Parathyroid adenoma (tissue), 2 donors: ENCODE measurements around the gene RNASEH2C.
"Not testable (repeated sequence)": the region's sequence is repeated elsewhere in the genome, so short reads cannot be mapped to it uniquely, and the experiment has no call there.

Experiments
- H2AFZ ChIP-seq: fragments of 300-600 bp; sonication (generic); one replicate; pipeline ENCODE4 v1.7.0; 2017; ENCODE audit warnings: antibody characterized with exemption, mild to moderate bottlenecking
- H3K27ac ChIP-seq: fragments of 300-600 bp; sonication (generic); one replicate; pipeline ENCODE4 v1.7.0; 2017
- H3K27me3 ChIP-seq: fragments of 300-600 bp; sonication (generic); one replicate; pipeline ENCODE4 v1.7.0; 2017; ENCODE audit warnings: low read length; ENCODE audit not compliant: control insufficient read depth, insufficient read depth
- H3K36me3 ChIP-seq: fragments of 300-600 bp; sonication (generic); one replicate; pipeline ENCODE4 v1.7.0; 2017; ENCODE audit warnings: low read length; ENCODE audit not compliant: control insufficient read depth, insufficient read depth
- H3K4me1 ChIP-seq: fragments of 300-600 bp; sonication (generic); one replicate; pipeline ENCODE4 v1.7.0; 2017; ENCODE audit warnings: control low read depth
- H3K4me2 ChIP-seq: fragments of 300-600 bp; sonication (generic); one replicate; pipeline ENCODE4 v1.7.0; 2017; ENCODE audit warnings: low read length
- H3K4me3 ChIP-seq: fragments of 300-600 bp; sonication (generic); one replicate; pipeline ENCODE4 v1.7.0; 2017; ENCODE audit warnings: low read depth, low read length
- H3K79me2 ChIP-seq: fragments of 300-600 bp; sonication (generic); one replicate; pipeline ENCODE4 v1.7.0; 2017; ENCODE audit warnings: control low read depth
- H3K9ac ChIP-seq: fragments of 300-600 bp; sonication (generic); one replicate; pipeline ENCODE4 v1.7.0; 2017; ENCODE audit warnings: mild to moderate bottlenecking
- H3K9me3 ChIP-seq: fragments of 300-600 bp; sonication (generic); one replicate; pipeline ENCODE4 v1.7.0; 2017; ENCODE audit warnings: low read length; ENCODE audit not compliant: control insufficient read depth
- TF ChIP-seq, protein P1 (sequence below): fragments of 300-600 bp; sonication (generic); IDR thresholded peaks from one replicate; pipeline ENCODE4 v1.7.0; 2017; ENCODE audit warnings: antibody characterized with exemption, mild to moderate bottlenecking
- donor health status: primary hyperparathyroidism.

RNASEH2C gene

DNA sequence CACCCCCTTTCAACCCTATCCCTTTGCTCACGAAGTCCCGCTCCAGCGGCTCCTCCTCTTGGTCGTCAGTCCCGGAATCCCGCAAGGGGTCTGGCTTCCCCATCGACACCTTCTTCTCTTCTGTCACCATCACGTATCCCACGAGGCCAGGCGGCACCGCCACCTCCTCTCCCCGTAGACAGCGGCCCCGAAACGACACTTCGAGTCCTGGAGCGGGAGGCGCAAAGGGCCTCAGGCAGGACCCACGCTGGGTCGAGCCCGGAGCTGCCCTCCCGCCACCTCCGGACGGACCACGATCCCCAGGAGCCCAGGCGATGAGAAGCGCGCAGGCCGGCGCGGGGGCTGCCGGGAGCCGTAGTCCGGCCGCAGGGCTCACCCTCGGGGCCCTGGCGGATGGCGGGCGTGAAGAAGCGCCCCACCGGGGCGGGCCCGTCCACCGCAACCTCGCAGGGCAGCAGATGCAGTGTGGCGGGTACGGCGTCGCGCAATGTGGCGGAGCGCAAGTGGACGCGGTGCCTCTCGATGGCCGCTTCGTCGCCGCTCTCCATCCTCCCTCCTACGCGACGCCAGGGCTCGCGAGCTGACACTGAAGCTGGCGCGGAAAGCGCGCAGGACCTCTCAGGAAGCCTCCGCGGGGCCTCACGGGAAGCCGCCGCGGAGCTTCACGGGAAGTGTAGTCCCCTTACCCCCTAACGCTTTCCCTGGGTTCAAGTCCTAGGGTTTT is at the start of gene RNASEH2C:
TSS of gene RNASEH2C (minus strand) at position 588 of the 724 bp plus-strand sequence. CDS start at position 548, 40 bp downstream.
- Histone ChIP-seq H3K4me3 (peak within 1 kb of the TSS; percentile 63), H3K27ac (peak within 1 kb of the TSS; percentile 69), H3K27me3 (no peaks in the 10 kb centered on the region), H2AFZ (peak within 1 kb of the TSS; percentile 84), H3K9me3 (no peaks in the 10 kb centered on the region), H3K79me2 (no peaks in the 10 kb centered on the region), H3K4me1 (no peaks in the 10 kb centered on the region), H3K4me2 (peak within 1 kb of the TSS; percentile 75), H3K36me3 (no peaks in the 10 kb centered on the region), H3K9ac (peak within 1 kb of the TSS; percentile 46)
- TF ChIP-seq, protein P1, sequence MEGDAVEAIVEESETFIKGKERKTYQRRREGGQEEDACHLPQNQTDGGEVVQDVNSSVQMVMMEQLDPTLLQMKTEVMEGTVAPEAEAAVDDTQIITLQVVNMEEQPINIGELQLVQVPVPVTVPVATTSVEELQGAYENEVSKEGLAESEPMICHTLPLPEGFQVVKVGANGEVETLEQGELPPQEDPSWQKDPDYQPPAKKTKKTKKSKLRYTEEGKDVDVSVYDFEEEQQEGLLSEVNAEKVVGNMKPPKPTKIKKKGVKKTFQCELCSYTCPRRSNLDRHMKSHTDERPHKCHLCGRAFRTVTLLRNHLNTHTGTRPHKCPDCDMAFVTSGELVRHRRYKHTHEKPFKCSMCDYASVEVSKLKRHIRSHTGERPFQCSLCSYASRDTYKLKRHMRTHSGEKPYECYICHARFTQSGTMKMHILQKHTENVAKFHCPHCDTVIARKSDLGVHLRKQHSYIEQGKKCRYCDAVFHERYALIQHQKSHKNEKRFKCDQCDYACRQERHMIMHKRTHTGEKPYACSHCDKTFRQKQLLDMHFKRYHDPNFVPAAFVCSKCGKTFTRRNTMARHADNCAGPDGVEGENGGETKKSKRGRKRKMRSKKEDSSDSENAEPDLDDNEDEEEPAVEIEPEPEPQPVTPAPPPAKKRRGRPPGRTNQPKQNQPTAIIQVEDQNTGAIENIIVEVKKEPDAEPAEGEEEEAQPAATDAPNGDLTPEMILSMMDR = no peak

- H3K9me3 ChIP-seq, H3K4me3 ChIP-seq, H3K4me2 ChIP-seq, H3K36me3 ChIP-seq, H3K79me2 ChIP-seq, H3K27ac ChIP-seq, H2AFZ ChIP-seq, H3K9ac ChIP-seq, H3K4me1 ChIP-seq, H3K27me3 ChIP-seq: not testable (repeated sequence)
These were observed 47.2 kb upstream of the RNASEH2C start for GRCh38 chr11:65767806-65768205.

DNA sequence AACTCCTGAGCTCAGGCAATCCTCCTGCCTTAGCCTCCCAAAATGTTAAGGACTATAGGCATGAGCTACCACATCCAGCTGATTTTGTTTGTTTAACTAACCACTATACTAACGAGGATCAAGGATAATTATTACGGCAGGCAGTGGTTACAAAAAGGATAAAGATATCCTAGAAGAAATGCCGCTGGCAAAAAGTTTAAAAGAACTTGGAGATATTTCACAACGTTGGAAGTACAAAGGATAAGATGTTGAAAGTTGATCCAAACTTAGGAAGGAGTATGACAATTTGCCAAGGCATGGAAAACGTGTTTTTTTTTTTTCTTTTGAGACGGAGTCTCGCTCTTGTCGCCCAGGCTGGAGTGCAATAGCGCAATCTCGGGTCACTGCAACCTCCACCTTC is 46.8 kb upstream of the RNASEH2C start:
- H3K9ac ChIP-seq = no peak overlapping the region
- no peak overlapping the region for H2AFZ ChIP-seq
- no peak overlapping the region for H3K4me3 ChIP-seq
- H3K27me3 ChIP-seq = no peaks in the 10 kb centered on the region
- H3K79me2 ChIP-seq = no peaks in the 10 kb centered on the region
- TF ChIP-seq, protein P1 = no peak
- no peaks in the 10 kb centered on the region for H3K36me3 ChIP-seq
- no peaks in the 10 kb centered on the region for H3K9me3 ChIP-seq
- no peak overlapping the region for H3K4me2 ChIP-seq
- no peak overlapping the region for H3K27ac ChIP-seq
- no peaks in the 10 kb centered on the region for H3K4me1 ChIP-seq

DNA sequence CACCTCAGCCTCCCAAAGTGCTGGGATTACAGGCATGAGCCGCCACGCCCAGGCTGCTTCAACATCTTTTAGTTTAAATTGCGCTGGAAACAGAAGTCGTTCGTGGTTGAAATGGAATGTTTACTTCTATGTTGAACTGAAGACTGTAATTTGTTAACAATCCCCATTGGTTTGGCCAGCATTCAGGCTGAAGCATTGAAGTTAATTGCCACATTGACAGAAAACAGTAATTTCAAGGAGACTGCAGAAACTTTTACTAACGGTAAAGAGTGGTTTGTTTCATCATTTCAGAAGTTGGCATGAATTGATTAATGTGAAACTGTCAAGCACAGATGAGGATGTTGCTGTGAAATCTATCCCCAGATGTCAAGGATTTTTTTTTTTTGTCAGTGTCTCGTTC is 45.9 kb upstream of the RNASEH2C start:
- H3K4me2 ChIP-seq = no peak overlapping the region
- no peaks in the 10 kb centered on the region for H3K79me2 ChIP-seq
- H3K9me3 ChIP-seq = no peaks in the 10 kb centered on the region
- H3K4me1 ChIP-seq = no peaks in the 10 kb centered on the region
- H3K27ac ChIP-seq = no peak overlapping the region
- H3K36me3 ChIP-seq = no peaks in the 10 kb centered on the region
- no peak overlapping the region for H3K9ac ChIP-seq
- TF ChIP-seq, protein P1 = no peak
- no peaks in the 10 kb centered on the region for H3K27me3 ChIP-seq
- no peak overlapping the region for H2AFZ ChIP-seq
- H3K4me3 ChIP-seq = no peak overlapping the region

- Histone ChIP-seq H3K79me2 (no peaks in the 10 kb centered on the region), H3K27ac (no peak overlapping the region), H3K9me3 (no peaks in the 10 kb centered on the region), H3K27me3 (no peaks in the 10 kb centered on the region), H3K4me2 (no peak overlapping the region), H3K4me3 (no peak overlapping the region), H3K9ac (no peak overlapping the region), H2AFZ (no peak overlapping the region), H3K36me3 (no peaks in the 10 kb centered on the region), H3K4me1 (no peaks in the 10 kb centered on the region)
- TF ChIP-seq, protein P1 = no peak
These were observed 43.8 kb upstream of the RNASEH2C start for GRCh38 chr11:65764434-65764833.

- not testable (repeated sequence) for H3K4me3 ChIP-seq
These were observed 42.2 kb upstream of the RNASEH2C start for GRCh38 chr11:65762816-65763215.

GRCh38 chr11:65762169-65762568 is 41.6 kb upstream of the RNASEH2C start:
- H3K9ac ChIP-seq, H3K4me1 ChIP-seq: not testable (repeated sequence)

More at GRCh38 chr11:65762816-65763215, 42.2 kb upstream of the RNASEH2C start:
- H3K4me1 ChIP-seq, H3K36me3 ChIP-seq, H3K4me2 ChIP-seq, H3K9me3 ChIP-seq, H2AFZ ChIP-seq, H3K79me2 ChIP-seq, H3K27ac ChIP-seq, H3K27me3 ChIP-seq, H3K9ac ChIP-seq: not testable (repeated sequence)

More at GRCh38 chr11:65762169-65762568, 41.6 kb upstream of the RNASEH2C start:
- H3K4me2 ChIP-seq, H3K27me3 ChIP-seq, H3K27ac ChIP-seq, H3K79me2 ChIP-seq, H3K4me3 ChIP-seq, H3K9me3 ChIP-seq, H2AFZ ChIP-seq, H3K36me3 ChIP-seq: not testable (repeated sequence)
